Measurements from ENCODE around the gene OMP.

OMP gene

GRCh38 chr11:77122576-77123212, 20.1 kb downstream of the OMP start:
- DNase-seq (ENCODE audit: low read depth), result no peak

- DNase-seq (ENCODE audit: low read depth), result no peak
Observed at GRCh38 chr11:77123591-77123990, 21.0 kb downstream of the OMP start.

GRCh38 chr11:77124041-77124440, 21.4 kb downstream of the OMP start:
- no peak for DNase-seq (ENCODE audit: low read depth)

DNA sequence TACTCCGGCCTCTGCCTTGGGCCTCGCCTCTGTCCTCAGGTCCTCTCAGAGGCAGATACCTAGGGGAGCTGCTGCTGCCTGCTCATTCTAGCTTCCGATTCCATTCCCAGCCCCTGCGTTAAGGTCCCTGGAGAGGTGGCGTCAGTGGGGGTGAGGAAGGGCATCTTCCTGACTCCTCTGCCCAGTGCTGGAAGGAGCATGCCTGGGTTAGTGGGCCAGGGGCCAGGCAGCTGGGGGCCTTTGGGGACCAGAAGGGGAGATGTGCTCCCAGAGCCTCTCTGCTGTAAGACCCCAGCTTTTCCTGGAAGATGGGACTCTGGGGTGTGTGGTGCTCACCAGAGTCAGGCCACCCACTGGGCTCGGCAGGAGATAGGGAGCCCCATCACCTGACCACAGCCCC, 21.8 kb downstream of the OMP start:
- DNase-seq (ENCODE audit: low read depth), result no peak

GRCh38 chr11:77125191-77125590, 22.6 kb downstream of the OMP start:
- no peak for DNase-seq (ENCODE audit: low read depth)

- no peak for DNase-seq (ENCODE audit: low read depth)
Observed at GRCh38 chr11:77125695-77126094, 23.1 kb downstream of the OMP start.

DNA sequence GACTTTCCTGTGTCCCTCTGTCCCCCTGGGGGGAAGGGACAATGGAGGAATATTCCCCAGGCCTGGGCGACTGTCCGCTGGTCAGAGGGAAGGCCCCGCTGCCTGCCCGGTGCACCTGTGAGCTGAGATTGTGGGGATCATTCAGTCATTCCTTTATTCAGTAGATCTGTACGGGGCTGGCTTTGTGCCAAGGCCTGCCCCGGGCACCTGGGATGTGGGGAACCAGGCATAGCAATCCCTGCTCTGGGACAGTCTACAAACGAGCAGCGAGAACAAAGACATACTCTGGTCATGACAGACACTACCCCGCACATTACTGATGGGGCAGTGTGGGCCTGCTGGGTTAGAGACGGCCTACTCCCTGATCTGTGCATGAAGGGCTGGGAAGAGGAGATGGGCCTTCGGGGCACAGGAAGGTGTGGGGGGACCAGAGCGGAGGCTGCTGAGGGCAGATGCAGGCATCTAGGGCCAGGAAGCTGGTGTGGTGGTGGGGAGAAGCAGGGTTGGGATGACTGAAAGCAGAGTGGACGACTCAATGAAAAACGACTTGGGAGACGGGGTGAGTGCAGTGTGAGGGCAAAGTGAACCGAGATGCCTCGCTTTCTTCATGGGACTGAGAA, 23.6 kb downstream of the OMP start:
- DNase-seq (ENCODE audit: low read depth), result no peak

DNA sequence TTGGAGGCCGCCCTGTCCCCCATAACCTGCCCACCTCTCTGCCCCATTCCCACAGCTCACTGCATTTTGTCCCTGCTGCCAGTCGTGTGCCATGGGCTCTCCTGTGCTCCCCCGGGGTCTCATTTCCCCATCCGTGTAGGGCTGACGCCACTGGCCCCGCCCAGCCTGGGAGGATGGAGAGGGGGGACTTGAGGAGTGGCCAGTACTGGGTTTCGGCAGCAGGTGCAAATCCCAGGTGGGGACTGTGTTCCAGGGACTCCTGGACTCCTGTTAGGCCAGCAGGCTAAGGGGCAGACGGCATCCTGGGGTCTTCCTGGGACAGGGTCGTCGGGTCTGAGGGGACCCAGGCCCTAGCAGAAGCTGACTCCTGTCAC, 24.2 kb downstream of the OMP start:
- no peak for DNase-seq (ENCODE audit: low read depth)

GRCh38 chr11:77127235-77127911, 24.7 kb downstream of the OMP start:
- DNase-seq (ENCODE audit: low read depth), result no peak

DNA sequence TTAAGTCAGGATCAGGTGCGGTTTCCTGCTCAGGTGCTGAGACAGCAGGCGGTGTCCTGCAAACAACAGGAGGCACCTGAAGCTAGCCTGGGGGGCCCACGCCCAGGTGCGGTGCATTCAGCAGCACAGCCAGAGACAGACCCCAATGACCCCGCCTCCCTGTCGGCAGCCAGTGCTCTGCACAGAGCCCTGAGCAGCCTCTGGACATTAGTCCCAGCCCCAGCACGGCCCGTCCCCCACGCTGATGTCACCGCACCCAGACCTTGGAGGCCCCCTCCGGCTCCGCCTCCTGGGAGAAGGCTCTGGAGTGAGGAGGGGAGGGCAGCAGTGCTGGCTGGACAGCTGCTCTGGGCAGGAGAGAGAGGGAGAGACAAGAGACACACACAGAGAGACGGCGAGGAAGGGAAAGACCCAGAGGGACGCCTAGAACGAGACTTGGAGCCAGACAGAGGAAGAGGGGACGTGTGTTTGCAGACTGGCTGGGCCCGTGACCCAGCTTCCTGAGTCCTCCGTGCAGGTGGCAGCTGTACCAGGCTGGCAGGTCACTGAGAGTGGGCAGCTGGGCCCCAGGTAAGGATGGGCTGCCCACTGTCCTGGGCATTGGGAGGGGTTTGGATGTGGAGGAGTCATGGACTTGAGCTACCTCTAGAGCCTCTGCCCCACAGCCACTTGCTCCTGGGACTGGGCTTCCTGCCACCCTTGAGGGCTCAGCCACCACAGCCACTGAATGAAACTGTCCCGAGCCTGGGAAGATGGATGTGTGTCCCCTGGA, 25.5 kb downstream of the OMP start, which contains the start of gene MYO7A:
Gene MYO7A (plus strand): TSS at position 327 of the 772 bp plus-strand sequence. CDS start 2,389 bp downstream, outside the sequence.
- no peak for DNase-seq (ENCODE audit: low read depth)

- DNase-seq (ENCODE audit: low read depth), result no peak
Observed at GRCh38 chr11:77129069-77129841, 26.6 kb downstream of the OMP start.

GRCh38 chr11:77129842-77130756, 27.5 kb downstream of the OMP start:
- no peak for DNase-seq (ENCODE audit: low read depth)

DNA sequence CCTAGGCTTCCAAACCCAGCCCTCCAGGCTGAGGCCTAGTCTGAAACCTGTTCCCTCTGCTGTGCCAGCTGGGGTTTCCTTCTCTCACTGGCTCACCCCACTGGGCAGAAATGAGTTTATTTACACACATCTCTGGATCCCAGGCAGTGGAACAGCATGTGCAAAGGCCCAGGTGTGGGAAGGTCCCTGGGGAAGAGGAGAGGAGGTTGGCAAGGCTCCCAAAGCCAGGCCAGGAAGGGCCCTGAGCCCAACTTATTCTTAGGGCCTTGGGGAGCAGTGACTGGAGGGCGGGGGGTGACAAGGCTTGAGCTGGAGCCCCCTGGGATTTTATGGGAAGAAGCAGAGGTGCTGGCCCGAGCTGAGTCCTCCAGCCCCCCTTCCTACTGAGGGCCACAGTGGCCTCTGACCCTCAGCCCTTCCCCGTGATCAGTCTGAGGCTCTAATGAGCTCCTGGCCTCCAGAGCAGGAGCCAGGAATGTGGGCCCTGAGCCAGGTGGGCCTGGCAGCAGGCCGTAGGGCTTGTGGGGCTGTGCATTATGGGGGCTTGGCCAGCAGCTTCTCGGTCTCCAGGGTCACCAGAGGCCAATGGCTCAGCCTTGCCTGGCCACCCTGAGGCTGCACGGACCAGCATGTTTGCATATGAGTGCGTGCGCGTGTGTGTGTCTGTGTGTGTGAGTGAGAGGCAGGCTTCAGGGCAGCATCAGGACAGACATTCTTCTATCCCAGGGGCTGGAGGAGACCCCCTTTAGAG, 28.3 kb downstream of the OMP start:
- no peak for DNase-seq (ENCODE audit: low read depth)

DNA sequence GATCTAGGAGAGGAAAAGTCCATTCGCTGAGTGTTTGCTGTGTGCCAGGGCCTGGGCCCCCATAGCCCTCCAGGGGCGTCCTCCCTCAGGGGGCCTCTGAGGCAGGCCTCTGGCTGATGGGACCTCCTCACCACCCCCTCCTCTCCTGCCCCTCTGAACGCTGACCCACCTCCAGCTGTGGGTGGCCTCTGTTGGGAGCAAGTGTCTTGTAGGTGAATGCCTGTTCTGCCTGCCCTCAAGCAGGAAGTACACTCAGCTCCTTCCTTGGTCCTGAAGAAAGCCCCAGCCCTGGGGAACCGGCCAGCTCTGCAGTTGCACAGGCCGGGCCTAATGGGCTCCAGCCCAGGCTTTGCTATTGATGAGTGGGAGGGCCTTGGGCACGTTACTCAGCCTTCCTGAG, 28.9 kb downstream of the OMP start:
- DNase-seq (ENCODE audit: low read depth), result no peak

GRCh38 chr11:77135069-77135468, 32.4 kb downstream of the OMP start:
- DNase-seq (ENCODE audit: low read depth), result no peak

- DNase-seq (ENCODE audit: low read depth), result no peak
Observed at GRCh38 chr11:77136074-77136473, 33.4 kb downstream of the OMP start.

GRCh38 chr11:77136784-77137420, 34.3 kb downstream of the OMP start:
- no peak for DNase-seq (ENCODE audit: low read depth)

GRCh38 chr11:77137421-77137820, 34.8 kb downstream of the OMP start:
- no peak for DNase-seq (ENCODE audit: low read depth)

DNA sequence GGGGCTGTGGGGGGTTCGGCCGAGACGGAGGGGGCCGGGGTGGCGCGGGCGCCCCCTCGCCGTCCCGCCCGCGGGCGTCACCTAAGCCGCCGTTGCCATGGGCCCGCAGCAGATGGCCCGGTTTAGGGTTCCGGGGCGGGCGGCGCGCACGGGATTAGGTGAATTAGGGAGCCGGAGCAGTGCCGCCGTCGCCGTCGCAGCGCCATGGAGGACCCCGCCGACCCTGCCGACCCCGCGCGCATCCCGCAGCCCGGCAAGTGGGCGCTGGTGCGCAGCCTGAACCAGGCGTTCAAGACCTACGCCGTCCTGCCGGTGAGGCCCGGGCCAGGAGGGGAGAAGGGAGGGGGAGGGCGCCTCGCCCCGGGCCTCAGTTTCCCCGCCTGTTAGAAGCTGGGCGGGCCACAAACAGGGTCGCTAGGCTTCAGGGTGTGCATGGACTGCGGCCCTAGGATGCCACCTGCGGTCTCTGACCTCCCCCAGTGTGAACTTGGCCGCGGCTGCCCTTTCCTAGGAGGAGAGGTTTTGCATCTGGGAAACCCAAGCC, 35.5 kb downstream of the OMP start:
- no peak for DNase-seq (ENCODE audit: low read depth)

Measured in HS-27A (cell line).